ENCODE results near the gene MUS81.
"Not testable (repeated sequence)": the region's sequence is repeated elsewhere in the genome, so short reads cannot be mapped to it uniquely, and the experiment has no call there.

Gene MUS81, protein sequence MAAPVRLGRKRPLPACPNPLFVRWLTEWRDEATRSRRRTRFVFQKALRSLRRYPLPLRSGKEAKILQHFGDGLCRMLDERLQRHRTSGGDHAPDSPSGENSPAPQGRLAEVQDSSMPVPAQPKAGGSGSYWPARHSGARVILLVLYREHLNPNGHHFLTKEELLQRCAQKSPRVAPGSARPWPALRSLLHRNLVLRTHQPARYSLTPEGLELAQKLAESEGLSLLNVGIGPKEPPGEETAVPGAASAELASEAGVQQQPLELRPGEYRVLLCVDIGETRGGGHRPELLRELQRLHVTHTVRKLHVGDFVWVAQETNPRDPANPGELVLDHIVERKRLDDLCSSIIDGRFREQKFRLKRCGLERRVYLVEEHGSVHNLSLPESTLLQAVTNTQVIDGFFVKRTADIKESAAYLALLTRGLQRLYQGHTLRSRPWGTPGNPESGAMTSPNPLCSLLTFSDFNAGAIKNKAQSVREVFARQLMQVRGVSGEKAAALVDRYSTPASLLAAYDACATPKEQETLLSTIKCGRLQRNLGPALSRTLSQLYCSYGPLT

DNA sequence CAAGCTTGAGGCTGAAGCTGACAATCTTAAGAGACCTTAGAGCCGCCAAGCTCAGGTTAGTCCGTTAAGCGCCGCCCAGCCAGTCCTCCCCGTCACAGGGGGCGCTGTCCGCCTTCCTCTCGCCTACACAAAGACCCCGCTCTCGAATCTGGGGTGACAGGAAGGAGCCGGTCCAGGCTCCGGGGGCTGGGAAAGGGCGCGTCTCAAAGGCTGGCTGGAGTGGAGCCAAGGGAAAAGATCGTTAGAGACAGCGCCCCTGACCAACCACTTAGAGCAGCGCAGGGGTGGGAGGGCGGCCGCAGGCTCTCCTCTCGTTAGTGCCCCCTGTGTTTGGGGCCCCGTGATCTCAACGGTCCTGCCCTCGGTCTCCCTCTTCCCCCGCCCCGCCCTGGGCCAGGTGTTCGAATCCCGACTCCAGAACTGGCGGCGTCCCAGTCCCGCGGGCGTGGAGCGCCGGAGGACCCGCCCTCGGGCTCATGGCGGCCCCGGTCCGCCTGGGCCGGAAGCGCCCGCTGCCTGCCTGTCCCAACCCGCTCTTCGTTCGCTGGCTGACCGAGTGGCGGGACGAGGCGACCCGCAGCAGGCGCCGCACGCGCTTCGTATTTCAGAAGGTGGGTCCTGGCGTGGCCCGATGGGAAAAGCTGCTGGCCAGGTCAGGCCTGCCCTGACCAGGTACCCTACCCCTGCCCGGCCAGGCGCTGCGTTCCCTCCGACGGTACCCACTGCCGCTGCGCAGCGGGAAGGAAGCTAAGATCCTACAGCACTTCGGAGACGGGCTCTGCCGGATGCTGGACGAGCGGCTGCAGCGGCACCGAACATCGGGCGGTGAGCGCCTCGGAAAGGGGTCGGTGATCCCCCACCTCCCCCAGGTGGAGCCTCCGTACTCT is at the start of gene MUS81:
MUS81 (plus strand) TSS at position 156 of the 887 bp plus-strand sequence; CDS start at position 477, 321 bp downstream.
- peak; percentile 97 for DNase-seq

DNA sequence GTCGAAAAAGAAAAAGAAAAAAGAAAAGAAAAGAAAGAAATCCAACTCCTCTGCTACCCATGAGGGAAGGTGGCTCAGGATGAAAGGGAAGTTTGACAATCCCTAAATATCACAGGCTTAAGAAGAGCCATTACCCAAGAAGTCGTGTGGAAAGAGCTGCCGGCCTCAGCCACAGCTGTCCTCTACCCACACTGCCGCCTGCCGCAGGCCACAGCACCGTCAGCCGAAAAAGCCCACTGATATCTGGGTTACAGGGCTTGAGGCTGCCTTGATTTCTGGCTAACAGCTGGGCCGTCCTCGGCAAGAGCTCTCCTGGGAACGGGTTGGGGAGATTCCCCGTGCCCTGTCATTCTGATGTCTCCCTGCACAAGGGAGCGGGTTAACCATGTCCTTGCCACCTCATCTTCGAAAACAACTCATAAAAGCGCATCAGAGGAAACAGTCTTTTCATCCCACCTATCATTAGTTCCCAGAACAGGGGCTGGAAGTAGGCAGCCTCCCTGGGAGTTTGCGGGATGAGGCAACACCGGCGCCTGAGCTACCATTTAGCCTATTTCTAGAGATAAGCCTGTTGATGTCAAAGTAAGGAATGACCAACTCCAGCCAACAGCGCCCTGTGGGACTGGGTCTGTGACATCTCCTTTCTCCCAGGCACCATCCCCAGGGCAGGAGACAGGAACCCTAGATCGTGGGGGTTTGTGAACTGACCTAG is 48.3 kb upstream of the MUS81 start:
- no peak for DNase-seq

DNA sequence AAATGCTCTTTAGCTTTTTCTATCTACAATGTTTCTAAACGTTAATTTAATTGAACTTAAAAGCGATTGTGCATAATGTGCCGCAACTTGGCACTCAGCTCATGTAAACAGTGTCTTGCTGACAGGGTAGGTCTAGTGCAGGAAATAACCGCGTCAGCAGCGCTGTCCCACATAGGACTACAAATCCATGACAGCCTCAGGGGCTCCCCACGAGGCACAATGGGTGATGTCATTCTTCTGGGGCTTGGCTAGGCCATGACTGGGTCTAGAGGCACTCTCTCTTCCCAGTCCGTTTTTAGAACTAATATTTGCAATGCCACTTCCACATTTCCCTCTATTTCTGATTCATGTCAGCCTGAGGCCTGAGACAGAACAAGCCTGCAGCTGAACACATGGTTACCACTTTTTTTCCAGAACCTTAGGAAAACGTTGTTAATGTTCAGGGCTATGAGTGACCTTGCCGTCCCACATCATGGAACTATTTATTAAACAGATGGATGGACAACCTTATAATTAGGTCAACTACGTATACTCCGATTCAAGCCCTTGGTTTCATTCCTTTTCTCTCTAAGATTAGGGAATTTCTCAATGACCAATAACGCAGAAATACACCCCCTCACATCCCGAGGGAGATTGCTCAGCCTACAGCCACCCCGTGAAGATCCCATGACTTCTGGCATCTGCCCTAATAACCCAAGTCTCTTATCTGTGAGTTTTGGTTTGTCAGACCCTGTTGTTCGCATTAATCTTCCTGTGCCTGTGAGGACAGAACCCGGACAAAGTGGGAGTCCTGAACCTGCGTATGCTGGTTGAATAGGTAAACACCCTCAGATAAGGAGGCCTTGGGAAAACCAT is 45.9 kb upstream of the MUS81 start:
- no peak for DNase-seq

DNA sequence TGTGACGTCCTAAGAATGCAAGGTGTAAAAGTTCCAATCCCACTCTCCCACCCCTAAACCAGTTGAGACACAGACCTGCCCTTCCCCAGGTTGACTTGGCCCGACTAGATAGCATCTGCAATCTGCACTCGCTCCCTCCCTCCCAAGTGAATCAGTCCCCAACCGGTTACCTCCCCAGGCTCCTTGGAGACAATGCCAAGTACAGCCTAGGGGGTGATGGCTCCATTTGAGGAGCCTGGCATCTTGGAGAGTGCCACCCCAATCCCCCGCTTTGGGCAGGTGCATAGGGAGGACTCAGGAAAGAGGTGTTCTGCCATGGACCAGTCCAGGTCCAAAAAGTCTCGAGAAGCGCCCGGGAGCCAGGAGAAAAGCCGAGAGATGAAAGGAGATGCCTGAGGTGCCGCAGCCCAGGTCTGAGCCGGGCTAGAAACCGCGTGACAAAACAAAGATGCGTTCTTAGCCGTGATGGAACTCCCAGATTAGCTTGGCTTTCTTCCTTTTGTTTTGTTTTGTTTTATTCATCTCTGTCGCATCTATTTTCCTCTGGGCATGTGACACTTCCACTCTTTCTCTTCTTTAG is 45.2 kb upstream of the MUS81 start:
- DNase-seq: no peak

DNA sequence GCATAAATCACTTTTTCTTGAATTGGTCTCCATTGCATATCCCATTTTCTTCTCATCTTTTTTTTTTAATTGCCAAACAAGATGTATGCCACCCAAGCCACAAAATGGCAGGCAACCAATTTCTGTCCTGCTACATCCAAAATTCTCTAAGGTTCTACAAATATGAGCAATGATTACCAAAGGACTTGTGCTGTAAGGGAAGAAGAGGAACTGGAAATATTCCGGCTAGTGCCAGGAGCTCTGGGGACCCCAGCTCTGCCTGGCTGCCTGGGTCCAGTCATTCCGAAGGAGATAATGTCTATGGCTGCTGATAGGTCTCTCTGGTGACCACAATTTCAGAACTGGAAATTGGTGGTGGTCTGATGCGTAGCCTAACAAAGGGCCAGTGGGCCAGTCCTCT is 43.5 kb upstream of the MUS81 start:
- DNase-seq: no peak

DNA sequence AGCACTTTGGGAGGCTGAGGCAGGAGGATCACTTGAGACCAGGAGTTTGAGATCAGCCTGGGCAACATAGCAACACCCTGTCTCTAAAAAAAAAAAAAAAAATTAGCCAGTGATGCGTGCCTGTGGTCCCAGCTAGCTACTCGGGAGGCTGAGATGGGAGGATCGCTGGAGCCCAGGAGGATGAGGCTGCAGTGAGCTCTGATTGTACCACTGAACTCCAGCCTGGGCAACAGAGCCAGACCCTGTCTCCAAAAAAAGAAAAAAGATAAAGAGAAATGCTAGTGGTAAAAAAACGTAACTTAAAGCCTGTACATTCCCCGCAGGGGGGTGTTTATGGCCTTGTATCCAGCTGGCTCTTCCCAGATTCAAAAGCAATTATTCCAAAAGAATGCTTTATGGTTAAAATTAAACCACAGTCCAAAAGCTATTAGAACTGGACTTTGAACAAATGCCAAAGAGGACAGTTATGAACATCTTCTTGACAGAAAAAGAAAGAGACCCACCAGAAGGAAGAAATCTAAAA is 42.9 kb upstream of the MUS81 start:
- no peak for DNase-seq

DNA sequence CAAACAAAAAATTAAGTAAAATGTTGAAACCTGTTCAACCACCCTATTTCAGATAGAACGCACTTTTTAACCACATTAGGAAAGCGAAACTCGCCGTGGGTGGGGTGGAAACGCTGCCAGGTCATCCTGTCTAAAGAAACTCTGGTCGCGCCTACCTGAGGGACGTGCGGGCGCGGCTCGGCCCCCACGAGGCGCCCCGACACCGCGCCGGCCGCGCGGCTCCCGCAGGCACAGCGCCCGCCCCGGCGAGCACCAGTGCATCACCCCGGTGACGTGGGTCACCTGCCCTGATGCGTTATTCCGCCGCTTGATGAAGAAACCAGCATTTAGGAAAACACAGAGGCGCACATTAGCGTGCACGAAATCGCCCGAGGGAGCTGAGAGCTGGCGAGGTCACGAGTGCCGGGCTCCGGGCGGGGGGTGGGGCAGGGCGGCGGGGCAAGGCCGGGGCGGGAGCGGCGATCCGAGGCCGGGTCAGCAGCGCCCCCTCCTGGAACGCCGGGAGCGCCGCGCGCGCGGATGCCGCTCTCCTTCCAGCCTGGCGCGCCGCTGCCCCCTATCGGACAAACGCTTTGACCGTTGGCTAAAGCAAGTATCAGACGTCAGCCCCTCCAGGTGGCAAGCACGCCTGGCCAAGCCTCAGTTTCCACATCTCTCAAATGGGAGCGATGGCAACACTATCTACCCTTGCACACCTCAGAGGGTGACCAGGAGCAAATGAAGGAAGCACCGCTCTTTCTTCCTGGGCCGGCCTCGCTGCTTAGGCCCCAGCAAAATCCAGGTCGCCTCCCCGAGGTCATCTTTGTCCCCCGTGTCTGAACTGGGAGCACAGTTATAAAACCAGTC is 42.2 kb upstream of the MUS81 start:
- DNase-seq: peak; percentile 95

DNA sequence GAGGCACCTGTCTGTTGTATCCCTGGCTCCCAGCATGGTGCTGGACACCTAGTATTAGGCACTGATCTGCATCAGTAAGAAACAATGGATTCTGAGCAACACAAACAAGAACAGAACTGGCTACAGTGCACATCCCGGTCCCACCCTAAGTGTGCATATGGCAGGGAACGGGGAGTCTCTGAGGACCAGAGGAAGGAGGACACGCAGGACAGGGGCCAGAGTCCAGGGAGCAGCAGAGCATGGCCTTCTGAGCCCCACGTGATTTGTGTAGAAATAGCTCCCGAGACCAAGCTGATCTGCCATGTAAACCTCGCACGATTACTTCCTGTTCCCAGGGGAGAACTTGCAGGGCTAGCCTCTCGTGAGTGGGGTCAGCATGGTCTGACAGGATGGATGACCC is 39.1 kb upstream of the MUS81 start:
- no peak for DNase-seq

DNA sequence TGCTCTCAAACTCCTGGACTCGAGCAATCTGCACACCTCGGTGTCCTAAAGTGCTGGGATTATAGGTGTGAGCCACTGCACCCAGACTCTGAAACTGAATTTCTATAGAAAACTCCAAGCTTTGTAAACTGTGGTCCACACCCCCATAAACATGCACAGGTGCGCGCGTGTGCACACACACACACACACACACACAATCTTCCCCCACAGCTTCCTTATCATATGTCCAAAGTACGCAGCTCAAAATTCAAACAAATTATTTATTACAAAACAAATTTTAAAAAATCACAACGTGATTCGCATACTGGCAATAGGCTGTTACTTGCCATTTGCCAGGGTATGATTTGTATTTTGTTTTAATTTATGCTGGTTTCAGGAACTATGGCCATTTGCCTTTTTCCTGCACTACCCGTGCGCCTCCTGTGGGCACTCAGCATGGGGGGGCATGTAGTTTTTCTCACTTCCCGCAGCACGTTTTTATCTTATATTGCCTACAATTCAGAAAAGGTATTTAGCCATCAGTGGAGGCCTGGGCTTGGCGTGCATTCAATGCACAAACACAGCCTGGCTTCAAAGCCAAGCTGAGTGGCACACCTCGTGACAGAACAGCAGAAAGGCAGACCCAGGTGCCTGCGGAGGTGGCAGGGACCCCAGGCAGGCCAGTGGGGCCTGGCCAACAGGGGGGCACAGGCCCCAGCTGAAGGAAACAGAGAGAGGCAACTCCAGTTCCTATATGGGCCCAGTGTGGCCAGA is 37.3 kb upstream of the MUS81 start:
- no peak for DNase-seq

DNA sequence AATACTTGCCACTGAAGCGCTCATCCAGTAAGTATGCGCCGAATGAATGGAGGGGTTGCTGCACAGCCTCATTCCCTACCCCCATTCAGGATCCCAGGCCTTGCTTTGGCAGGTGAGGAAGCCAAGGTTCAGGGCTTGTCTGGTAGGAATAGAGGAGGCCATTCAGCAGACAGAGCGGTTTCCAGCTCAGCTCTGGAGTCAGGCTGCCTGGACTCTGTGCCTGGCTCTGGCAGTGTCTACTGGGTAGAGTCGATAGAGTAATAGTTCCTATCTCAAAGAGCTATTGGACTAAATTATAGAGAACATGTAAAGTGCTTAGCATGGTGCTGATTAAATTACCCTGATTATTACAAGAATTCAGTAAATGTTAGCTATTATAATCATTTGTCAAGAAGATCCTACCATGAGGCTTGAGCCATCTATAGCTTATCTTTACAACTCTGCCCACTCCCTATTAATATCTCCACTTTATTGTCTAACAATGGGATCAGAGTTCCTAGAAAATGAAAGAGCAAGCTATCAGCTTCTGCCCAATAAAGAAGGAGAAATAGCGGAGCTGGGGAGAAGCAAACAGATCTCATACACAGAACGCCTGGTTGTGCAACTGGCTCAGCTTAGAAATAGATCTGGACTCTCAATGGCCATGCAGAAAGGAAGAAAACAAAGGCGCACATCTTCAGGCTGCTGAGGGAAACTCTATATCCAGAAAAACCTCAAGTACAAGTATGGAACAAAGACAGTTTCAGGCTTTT is 33.1 kb upstream of the MUS81 start:
- no peak for DNase-seq

DNA sequence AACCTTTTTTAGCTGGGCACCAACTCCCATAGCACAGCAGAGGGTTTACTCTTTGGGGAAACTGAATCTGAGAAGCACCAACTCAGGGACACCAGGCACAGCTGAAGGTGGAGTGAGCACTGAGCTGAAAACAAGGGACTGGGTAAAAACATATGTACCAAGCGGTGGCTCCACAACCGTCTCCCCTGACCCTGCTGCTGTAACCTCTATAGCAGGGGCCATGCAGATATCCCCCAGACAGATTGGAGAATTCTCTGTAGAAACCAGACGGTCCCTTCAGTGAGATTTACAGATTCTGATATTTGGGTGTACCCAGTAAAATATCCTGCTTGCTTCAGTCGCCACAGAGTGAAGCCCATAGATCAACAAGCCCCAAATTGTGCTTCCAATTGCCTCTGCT is 30.8 kb upstream of the MUS81 start:
- no peak for DNase-seq

DNA sequence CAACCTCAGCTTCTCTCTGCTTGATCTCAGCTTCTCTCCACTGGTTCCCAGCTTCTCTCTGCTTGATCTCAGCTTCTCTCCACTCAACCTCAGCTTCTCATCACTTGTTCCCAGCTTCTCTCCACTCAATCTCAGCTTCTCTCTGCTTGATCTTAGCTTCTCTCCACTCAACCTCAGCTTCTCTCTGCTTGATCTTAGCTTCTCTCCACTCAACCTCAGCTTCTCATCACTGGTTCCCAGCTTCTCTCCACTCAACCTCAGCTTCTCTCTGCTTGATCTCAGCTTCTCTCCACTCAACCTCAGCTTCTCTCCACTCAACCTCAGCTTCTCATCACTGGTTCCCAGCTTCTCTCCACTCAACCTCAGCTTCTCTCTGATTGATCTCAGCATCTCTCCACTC is 28.0 kb upstream of the MUS81 start:
- DNase-seq: not testable (repeated sequence)

DNA sequence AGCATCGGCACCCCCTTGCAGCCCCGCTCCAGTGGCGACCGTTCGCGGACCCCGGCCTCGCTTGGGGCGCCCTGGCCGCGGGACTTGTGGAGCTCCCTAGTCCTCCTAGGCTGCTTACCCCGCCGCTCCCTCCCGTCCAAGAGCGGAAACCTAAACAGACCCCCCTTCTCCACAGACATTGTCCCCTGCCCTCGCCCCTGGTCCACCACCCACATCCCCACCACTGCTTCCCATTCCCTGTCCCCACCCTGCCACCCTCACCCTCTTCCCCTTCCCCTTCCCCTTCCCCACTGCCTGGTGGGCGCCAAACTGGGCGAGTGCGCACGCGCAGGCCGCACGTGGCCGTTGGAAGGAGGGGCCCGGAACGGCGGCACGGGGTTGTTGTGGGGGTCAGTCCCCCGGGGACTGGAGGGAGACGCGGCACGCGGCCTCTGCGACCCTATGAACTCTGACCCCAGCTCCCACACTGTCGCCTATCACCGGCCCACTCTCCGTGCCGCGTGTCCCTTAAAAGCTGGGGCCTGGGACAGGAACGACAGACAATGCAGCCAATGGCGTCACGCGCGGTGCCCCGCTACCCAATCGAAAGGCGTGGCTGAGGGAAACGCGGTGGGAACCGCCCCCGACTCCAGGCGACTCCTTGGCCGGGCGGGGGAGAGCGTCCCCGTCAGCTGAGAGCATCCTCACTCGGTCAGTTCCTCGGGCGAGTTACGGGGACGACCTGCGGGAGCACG is 26.8 kb upstream of the MUS81 start, which contains the start of gene SNX32:
SNX32 (plus strand) TSS at position 667 of the 734 bp plus-strand sequence. CDS start 103 bp downstream, outside the sequence.
- peak; percentile 97 for DNase-seq

DNA sequence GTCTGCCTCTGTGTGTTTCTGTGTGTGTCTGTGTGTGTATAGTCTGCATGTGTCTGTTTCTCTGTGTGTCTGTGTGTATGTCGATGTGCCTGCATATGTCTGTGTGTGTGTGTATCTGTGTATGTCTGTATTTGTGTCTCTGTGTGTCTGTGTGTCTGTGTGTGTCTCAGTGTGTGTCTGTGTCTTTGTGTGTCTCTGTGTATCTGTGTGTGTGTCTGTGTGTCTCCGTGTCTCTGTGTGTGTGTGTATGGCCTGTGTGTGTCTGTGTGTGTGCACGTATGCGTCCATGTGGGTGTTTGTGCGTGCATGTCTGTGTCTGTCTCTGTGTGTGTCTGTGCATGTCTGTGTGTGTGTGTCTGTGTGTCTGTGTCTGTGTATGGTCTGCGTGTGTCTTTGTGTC is 26.0 kb upstream of the MUS81 start:
- no peak for DNase-seq

DNA sequence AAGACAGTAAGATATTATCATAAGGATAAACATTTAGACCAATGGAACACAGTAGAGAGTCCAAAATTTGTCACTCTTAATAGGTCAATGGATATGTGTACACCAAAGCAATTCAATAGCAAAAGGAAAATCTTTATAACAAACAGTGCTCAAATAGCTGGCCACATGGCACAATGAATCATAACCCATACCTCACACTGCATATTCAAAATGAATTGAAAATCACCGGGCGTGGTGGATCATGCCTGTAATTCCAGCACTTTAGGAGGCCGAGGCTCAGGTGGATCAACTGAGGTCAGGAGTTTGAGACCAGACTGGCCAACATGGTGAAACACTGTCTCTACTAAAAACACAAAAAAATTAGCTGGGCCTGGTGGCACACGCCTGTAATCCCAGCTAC is 18.1 kb upstream of the MUS81 start:
- DNase-seq: no peak

DNA sequence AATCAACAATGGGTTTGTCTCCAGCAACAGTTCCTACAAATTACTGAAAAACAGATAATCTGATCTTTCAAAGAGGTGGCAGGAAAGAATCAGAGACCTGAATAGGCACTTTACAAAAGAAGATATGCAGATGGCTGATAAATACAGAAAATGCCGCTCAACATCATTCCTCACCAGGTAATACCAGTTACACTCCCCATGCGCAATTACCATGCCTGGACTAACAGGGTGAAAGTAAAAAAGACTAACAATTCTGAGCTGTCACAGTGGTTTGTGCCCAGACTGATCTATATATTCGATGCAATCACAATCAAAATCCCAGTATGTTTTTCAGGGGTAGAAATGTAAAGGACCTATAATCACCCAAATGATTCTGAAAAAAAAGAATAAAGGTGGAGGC is 16.4 kb upstream of the MUS81 start:
- no peak for DNase-seq

DNA sequence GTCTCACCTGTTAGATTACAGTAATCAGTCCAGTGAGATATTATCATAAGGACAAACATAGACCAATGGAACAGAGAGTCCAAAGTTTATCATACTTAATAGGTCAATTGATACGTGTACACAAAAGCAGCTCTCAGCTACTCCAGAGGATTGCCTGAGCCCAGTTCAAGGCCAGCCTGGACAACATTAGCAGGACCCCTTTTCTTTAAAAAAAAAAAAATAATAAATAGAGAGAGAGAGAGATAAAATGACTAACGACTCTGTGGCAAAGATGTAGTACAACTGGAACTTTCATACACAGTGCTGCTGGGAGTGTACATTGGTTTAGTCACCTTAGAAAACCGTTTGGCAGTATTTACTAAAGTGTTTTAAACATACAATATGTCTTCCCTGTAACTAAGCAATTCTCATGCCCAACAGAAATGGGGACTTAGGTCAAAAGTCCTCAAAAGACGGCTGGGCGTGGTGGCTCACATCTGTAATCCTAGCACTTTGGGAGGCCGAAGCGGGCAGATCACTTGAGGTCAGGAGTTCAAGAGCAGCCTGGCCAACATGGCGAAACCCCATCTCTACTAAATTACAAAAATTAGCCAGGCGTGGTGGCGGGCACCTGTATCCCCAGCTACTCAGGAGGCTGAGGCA is 15.9 kb upstream of the MUS81 start:
- DNase-seq: no peak

DNA sequence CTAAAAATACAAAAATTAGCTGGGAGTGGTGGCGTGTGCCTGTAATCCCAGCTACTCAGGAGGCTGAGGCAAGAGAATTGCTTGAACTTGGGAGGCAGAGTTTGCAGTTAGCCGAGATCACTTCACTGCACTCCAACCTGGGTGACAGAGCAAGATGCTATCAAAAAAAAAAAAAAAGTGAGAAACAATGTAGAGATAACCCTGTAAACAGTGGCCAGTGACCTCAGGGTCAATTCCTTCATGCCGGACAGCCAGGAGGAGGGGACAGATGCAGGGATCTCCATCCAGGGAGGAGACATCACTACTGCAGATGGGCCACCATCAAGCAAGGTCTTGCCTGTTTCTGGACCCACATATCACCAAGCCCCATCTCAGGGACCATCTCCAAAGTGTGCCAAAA is 12.5 kb upstream of the MUS81 start:
- DNase-seq: no peak
